HCT116 (cell line): ENCODE measurements around the gene TLCD3A. TPM values are rescaled to one million over a fixed set of nuclear protein-coding genes. Genes with fewer than 3 reads are reported as not detected.

Experiments used
- ATAC-seq: fragments of 200-7000 bp; cut with Tn5 transposase; 2 replicates; pipeline ENCODE4 v1.9.1; 2020; ENCODE audit warnings: mild to moderate bottlenecking, moderate library complexity
- BruUV-seq: library from RNA; stranded (reverse); fragments of 400-500 nt; replicated peaks from 2 replicates; lab custom pipeline; 2021; lab: Mats Ljungman, UMichigan
- CTCF ChIA-PET: fragments of 300-600 bp; sonication (Branson Sonifier 250); formaldehyde crosslinking; loops from one replicate; lab custom pipeline; 2021; ENCODE audit warnings: antibody characterized with exemption; lab: Charles Lee
- POLR2A ChIA-PET: fragments of 300-600, 350-600 bp; sonication (Branson Sonifier 250); formaldehyde crosslinking; loops from one replicate; lab custom pipeline; 2021; ENCODE audit warnings: antibody characterized with exemption; lab: Charles Lee
- RAD21 ChIA-PET, 2 experiments: fragments of 300-600 bp; sonication (Branson Sonifier 250); formaldehyde crosslinking; loops; one replicate each; lab custom pipeline; 2023; ENCODE audit warnings: low total read pairs in 2 of 2; ENCODE audit not compliant: uncharacterized antibody in 2 of 2, unreplicated experiment in 2 of 2, low non-redundant PET in 1 of 2; lab: Charles Lee
- DNase-seq: peaks from one replicate; pipeline ENCODE4 v3.0.0-alpha.2; 2010; ENCODE audit warnings: low read depth, low spot score
- H2AFZ ChIP-seq: fragments of 200-600 bp; shearing (Covaris generic), sonication (generic); 2 replicates; pipeline ENCODE4 v1.6.1; 2017; ENCODE audit warnings: low read depth, mixed run types, mixed read lengths, antibody characterized with exemption, low read length; ENCODE audit not compliant: poor library complexity, severe bottlenecking
- H3K27ac ChIP-seq: 2 replicates; pipeline ENCODE4 v1.5.1; 2012; ENCODE audit warnings: low read depth, low read length
- H3K27me3 ChIP-seq: fragments of 200-600 bp; sonication (generic); 2 replicates; pipeline ENCODE4 v1.6.1; 2016; ENCODE audit warnings: mixed run types, low read length, mixed read lengths; ENCODE audit not compliant: insufficient read depth
- H3K36me3 ChIP-seq, 2 experiments: fragments of 200-500 bp in 1 of 2; fragments of 200-600 bp in 1 of 2; sonication (Bioruptor generic) in 1 of 2; sonication (generic) in 1 of 2; 2 replicates each; pipeline versions ENCODE4 v1.5.1 to v1.6.1; 2014 to 2016; ENCODE audit warnings: low read length in 2 of 2, inconsistent platforms in 1 of 2, mixed read lengths in 1 of 2, mixed run types in 1 of 2; ENCODE audit not compliant: insufficient read depth in 2 of 2, control insufficient read depth in 1 of 2
- H3K4me1 ChIP-seq, 2 experiments: fragments of 200-600 bp in 1 of 2; sonication (generic) in 1 of 2; 2 replicates each; pipeline versions ENCODE4 v1.5.1 to v1.6.1; 2012 to 2017; ENCODE audit warnings: low read length in 2 of 2, inconsistent platforms in 1 of 2, mild to moderate bottlenecking in 1 of 2, mixed read lengths in 1 of 2, mixed run types in 1 of 2, moderate library complexity in 1 of 2; ENCODE audit not compliant: insufficient read depth in 2 of 2, control insufficient read depth in 1 of 2
- H3K4me2 ChIP-seq: fragments of 200-600 bp; sonication (generic); 2 replicates; pipeline ENCODE4 v1.6.1; 2017; ENCODE audit warnings: mixed run types, low read length, mixed read lengths
- H3K4me3 ChIP-seq, 2 experiments: fragments of 200-600 bp in 1 of 2; sonication (generic) in 1 of 2; replicated peaks in 1 of 2; 2 replicates each; pipeline ENCODE4 v1.5.1; 2011 to 2016; ENCODE audit warnings: low read length in 2 of 2, control low read depth in 1 of 2, low read depth in 1 of 2, mild to moderate bottlenecking in 1 of 2, mixed read lengths in 1 of 2, mixed run types in 1 of 2
- H3K79me2 ChIP-seq: fragments of 200-600 bp; sonication (generic); 2 replicates; pipeline ENCODE4 v1.6.1; 2017; ENCODE audit warnings: mild to moderate bottlenecking, mixed run types, low read length, moderate library complexity, mixed read lengths; ENCODE audit not compliant: insufficient read depth
- H3K9ac ChIP-seq: fragments of 200-600 bp; sonication (generic); 2 replicates; pipeline ENCODE4 v1.6.1; 2016; ENCODE audit warnings: low read length, mixed read lengths
- H3K9me2 ChIP-seq: fragments of 200-600 bp; sonication (generic), shearing (Covaris generic); 2 replicates; pipeline ENCODE4 v1.6.1; 2017; ENCODE audit warnings: mixed run types, mild to moderate bottlenecking, moderate library complexity; ENCODE audit not compliant: insufficient read depth
- H3K9me3 ChIP-seq, 2 experiments: fragments of 200-500 bp in 1 of 2; fragments of 200-600 bp in 1 of 2; sonication (Bioruptor generic) in 1 of 2; sonication (generic) in 1 of 2; 2 replicates each; pipeline ENCODE4 v1.6.1; 2014 to 2017; ENCODE audit warnings: low read length in 2 of 2, mixed read lengths in 2 of 2, inconsistent platforms in 1 of 2, low read depth in 1 of 2, mild to moderate bottlenecking in 1 of 2, mixed run types in 1 of 2, moderate library complexity in 1 of 2; ENCODE audit not compliant: control insufficient read depth in 1 of 2, insufficient read depth in 1 of 2
- H4K20me1 ChIP-seq: fragments of 200-600 bp; sonication (generic), shearing (Covaris generic); 2 replicates; pipeline ENCODE4 v1.6.1; 2017; ENCODE audit warnings: mixed run types, mild to moderate bottlenecking, moderate library complexity; ENCODE audit not compliant: insufficient read depth
- CBX3 ChIP-seq: IDR thresholded peaks from 2 replicates; pipeline ENCODE4 v1.6.1; 2012; ENCODE audit warnings: low read depth
- EGR1 ChIP-seq: IDR thresholded peaks from 2 replicates; pipeline ENCODE4 v1.6.1; 2012; ENCODE audit warnings: low read depth
- EZH2 ChIP-seq: fragments of 200-600 bp; sonication (generic); IDR thresholded peaks from 2 replicates; pipeline ENCODE4 v1.6.1; 2017; ENCODE audit warnings: antibody characterized with exemption, mixed run types
- FOSL1 ChIP-seq: IDR thresholded peaks from 2 replicates; pipeline ENCODE4 v1.6.1; 2012; ENCODE audit warnings: low read depth
- JUND ChIP-seq: IDR thresholded peaks from 2 replicates; pipeline ENCODE4 v1.6.1; 2012
- REST ChIP-seq: IDR thresholded peaks from 2 replicates; pipeline ENCODE4 v1.6.1; 2012; ENCODE audit warnings: low read depth
- SP1 ChIP-seq: IDR thresholded peaks from 2 replicates; pipeline ENCODE4 v1.6.1; 2012; ENCODE audit warnings: low read depth
- SRF ChIP-seq: IDR thresholded peaks from 2 replicates; pipeline ENCODE4 v1.6.1; 2012; ENCODE audit warnings: low read depth
- TCF7L2 ChIP-seq: IDR thresholded peaks from 2 replicates; pipeline ENCODE4 v1.7.0; 2011; ENCODE audit warnings: borderline replicate concordance, inconsistent platforms; ENCODE audit not compliant: insufficient read depth, insufficient read length; ENCODE audit errors: extremely low read depth
- ZFX ChIP-seq: fragments of 450-650 bp; IDR thresholded peaks from 2 replicates; pipeline ENCODE4 v1.6.1; 2017
- ZNF274 ChIP-seq: fragments of 200-500 bp; sonication (Bioruptor generic); IDR thresholded peaks from 2 replicates; pipeline ENCODE4 v1.6.1; 2014; ENCODE audit warnings: mild to moderate bottlenecking, low read depth, low read length, inconsistent platforms
- intact Hi-C: fragments of 100-400 bp; cut with micrococcal nuclease; formaldehyde crosslinking; loops from 2 replicates; pipeline ENCODE4 v1.10.0; 2022
- total RNA-seq: library from RNA; stranded (reverse); gene quantifications from one replicate; pipeline ENCODE4 v1.2.1, GENCODE V29; 2021; ENCODE audit not compliant: unreplicated experiment
- TF ChIP-seq, protein P1 (sequence below): IDR thresholded peaks from 2 replicates; pipeline ENCODE4 v1.6.1; 2012
- TF ChIP-seq, protein P2 (sequence below): IDR thresholded peaks from 2 replicates; pipeline ENCODE4 v1.6.1; 2012
- TF ChIP-seq, protein P3 (sequence below), 3 experiments: fragments of 200-600 bp in 1 of 3; sonication (generic) in 1 of 3; IDR thresholded peaks in 2 of 3; conservative IDR thresholded peaks in 1 of 3; 2 replicates each; pipeline ENCODE4 v1.5.1; 2012 to 2017; ENCODE audit warnings: low read depth in 2 of 3, low read length in 2 of 3, antibody characterized with exemption in 1 of 3, borderline replicate concordance in 1 of 3, control low read depth in 1 of 3, mild to moderate bottlenecking in 1 of 3, mixed read lengths in 1 of 3, mixed run types in 1 of 3, moderate library complexity in 1 of 3; ENCODE audit not compliant: insufficient read depth in 1 of 3

TLCD3A gene
- total RNA-seq, 1 experiment from 2014 or later, result 26.0 TPM

DNA sequence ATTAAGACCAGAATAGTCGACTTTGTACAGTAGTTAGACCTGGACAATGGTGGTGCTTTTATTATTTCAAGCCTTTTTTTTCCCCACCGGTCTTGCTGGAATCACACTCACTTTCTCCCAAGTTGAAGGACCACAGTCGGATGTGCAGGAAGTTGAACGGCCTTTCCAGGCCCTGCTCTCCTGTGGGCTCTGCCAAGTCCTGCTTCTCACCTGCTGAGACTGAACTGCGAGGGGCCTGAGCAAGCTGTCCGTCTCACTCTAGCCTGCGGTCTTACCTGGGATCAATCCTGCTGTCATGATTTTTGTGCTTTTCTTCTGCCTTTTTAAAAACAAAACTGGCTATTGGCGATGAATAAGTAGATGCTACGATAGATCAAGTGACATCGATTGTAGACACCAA, 1.3 kb downstream of the TLCD3A start (continued):
- no peak for TF ChIP-seq EGR1
- no peak for TF ChIP-seq EZH2
- no peak for TF ChIP-seq JUND

GRCh38 chr17:737561-738113, 5.2 kb downstream of the TLCD3A start:
- H3K4me3 ChIP-seq, result no peak overlapping the region

More at GRCh38 chr17:737561-738113, 5.2 kb downstream of the TLCD3A start:
- ATAC-seq (no peak), DNase-seq (no peak)
- Histone ChIP-seq H3K9ac (no peak overlapping the region), H3K27ac (no peak overlapping the region), H3K27me3 (no peaks in the 10 kb centered on the region), H3K36me3 (peaks cover 22 to 45% of the 10 kb centered on the region in 2 experiments; a peak in 3 of 4 replicates), H3K4me2 (no peak overlapping the region), H4K20me1 (peaks cover 6% of the 10 kb centered on the region; the same call in 1 of the 2 replicates), H2AFZ (no peak overlapping the region), H3K79me2 (peaks cover 93% of the 10 kb centered on the region), H3K9me3 (no peaks in the 10 kb centered on the region), H3K4me1 (peaks cover 3 to 12% of the 10 kb centered on the region in 2 experiments; a peak in 3 of 4 replicates), H3K9me2 (no peaks in the 10 kb centered on the region)
- intact Hi-C loops, result no loop called here
- ChIA-PET CTCF (no interaction called here), RAD21 (no interaction called here), POLR2A (interaction anchor here (1.3 kb wide), 1 partner anchor 244 kb away, joined by 3 read pairs; no protein-coding TSS in a partner anchor)
- TF ChIP-seq TCF7L2 (no peak), ZFX (no peak), ZNF274 (no peak), REST (no peak), EZH2 (no peak), SRF (no peak), EGR1 (no peak), SP1 (no peak), CBX3 (no peak), FOSL1 (no peak)
- TF ChIP-seq, protein P1, sequence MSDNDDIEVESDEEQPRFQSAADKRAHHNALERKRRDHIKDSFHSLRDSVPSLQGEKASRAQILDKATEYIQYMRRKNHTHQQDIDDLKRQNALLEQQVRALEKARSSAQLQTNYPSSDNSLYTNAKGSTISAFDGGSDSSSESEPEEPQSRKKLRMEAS, result no peak
- TF ChIP-seq, protein P2, sequence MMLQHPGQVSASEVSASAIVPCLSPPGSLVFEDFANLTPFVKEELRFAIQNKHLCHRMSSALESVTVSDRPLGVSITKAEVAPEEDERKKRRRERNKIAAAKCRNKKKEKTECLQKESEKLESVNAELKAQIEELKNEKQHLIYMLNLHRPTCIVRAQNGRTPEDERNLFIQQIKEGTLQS, result no peak
- TF ChIP-seq, protein P3, sequence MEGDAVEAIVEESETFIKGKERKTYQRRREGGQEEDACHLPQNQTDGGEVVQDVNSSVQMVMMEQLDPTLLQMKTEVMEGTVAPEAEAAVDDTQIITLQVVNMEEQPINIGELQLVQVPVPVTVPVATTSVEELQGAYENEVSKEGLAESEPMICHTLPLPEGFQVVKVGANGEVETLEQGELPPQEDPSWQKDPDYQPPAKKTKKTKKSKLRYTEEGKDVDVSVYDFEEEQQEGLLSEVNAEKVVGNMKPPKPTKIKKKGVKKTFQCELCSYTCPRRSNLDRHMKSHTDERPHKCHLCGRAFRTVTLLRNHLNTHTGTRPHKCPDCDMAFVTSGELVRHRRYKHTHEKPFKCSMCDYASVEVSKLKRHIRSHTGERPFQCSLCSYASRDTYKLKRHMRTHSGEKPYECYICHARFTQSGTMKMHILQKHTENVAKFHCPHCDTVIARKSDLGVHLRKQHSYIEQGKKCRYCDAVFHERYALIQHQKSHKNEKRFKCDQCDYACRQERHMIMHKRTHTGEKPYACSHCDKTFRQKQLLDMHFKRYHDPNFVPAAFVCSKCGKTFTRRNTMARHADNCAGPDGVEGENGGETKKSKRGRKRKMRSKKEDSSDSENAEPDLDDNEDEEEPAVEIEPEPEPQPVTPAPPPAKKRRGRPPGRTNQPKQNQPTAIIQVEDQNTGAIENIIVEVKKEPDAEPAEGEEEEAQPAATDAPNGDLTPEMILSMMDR (IDR thresholded peaks at IDR 0.05 in 2 of 3, conservative IDR thresholded peaks at IDR 0.05 in 1 of 3; ENCODE audit: borderline replicate concordance in 1 of 3, insufficient read depth in 1 of 3, low read depth in 2 of 3, low read length in 2 of 3), result no peak
- no TSS peak for BruUV-seq
